ENCODE data around the gene ZNF266.

DNA sequence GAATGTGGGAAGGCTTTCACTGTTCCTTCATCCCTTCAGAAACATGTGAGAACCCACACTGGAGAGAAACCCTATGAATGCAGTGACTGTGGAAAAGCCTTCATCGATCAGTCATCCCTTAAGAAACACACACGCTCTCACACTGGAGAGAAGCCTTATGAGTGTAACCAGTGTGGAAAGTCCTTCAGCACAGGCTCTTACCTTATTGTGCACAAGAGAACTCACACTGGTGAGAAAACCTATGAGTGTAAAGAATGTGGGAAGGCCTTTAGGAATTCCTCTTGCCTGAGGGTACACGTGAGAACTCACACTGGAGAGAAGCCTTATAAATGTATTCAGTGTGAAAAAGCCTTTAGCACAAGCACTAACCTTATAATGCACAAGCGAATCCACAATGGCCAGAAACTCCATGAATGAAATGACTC, 54.0 kb downstream of the ZNF266 start:
- TF ChIP-seq, protein P1, sequence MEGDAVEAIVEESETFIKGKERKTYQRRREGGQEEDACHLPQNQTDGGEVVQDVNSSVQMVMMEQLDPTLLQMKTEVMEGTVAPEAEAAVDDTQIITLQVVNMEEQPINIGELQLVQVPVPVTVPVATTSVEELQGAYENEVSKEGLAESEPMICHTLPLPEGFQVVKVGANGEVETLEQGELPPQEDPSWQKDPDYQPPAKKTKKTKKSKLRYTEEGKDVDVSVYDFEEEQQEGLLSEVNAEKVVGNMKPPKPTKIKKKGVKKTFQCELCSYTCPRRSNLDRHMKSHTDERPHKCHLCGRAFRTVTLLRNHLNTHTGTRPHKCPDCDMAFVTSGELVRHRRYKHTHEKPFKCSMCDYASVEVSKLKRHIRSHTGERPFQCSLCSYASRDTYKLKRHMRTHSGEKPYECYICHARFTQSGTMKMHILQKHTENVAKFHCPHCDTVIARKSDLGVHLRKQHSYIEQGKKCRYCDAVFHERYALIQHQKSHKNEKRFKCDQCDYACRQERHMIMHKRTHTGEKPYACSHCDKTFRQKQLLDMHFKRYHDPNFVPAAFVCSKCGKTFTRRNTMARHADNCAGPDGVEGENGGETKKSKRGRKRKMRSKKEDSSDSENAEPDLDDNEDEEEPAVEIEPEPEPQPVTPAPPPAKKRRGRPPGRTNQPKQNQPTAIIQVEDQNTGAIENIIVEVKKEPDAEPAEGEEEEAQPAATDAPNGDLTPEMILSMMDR (IDR thresholded peaks at IDR 0.05): no peak
- no peak for TF ChIP-seq POLR2A (IDR thresholded peaks at IDR 0.05)
